ENCODE data around the gene MRC2.
A peak's percentile ranks its signal among the peaks of the same experiment; 100 is the strongest.
"Not testable (repeated sequence)": the region's sequence is repeated elsewhere in the genome, so short reads cannot be mapped to it uniquely, and the experiment has no call there.

MRC2 gene, protein sequence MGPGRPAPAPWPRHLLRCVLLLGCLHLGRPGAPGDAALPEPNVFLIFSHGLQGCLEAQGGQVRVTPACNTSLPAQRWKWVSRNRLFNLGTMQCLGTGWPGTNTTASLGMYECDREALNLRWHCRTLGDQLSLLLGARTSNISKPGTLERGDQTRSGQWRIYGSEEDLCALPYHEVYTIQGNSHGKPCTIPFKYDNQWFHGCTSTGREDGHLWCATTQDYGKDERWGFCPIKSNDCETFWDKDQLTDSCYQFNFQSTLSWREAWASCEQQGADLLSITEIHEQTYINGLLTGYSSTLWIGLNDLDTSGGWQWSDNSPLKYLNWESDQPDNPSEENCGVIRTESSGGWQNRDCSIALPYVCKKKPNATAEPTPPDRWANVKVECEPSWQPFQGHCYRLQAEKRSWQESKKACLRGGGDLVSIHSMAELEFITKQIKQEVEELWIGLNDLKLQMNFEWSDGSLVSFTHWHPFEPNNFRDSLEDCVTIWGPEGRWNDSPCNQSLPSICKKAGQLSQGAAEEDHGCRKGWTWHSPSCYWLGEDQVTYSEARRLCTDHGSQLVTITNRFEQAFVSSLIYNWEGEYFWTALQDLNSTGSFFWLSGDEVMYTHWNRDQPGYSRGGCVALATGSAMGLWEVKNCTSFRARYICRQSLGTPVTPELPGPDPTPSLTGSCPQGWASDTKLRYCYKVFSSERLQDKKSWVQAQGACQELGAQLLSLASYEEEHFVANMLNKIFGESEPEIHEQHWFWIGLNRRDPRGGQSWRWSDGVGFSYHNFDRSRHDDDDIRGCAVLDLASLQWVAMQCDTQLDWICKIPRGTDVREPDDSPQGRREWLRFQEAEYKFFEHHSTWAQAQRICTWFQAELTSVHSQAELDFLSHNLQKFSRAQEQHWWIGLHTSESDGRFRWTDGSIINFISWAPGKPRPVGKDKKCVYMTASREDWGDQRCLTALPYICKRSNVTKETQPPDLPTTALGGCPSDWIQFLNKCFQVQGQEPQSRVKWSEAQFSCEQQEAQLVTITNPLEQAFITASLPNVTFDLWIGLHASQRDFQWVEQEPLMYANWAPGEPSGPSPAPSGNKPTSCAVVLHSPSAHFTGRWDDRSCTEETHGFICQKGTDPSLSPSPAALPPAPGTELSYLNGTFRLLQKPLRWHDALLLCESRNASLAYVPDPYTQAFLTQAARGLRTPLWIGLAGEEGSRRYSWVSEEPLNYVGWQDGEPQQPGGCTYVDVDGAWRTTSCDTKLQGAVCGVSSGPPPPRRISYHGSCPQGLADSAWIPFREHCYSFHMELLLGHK (N-terminal part only)

DNA sequence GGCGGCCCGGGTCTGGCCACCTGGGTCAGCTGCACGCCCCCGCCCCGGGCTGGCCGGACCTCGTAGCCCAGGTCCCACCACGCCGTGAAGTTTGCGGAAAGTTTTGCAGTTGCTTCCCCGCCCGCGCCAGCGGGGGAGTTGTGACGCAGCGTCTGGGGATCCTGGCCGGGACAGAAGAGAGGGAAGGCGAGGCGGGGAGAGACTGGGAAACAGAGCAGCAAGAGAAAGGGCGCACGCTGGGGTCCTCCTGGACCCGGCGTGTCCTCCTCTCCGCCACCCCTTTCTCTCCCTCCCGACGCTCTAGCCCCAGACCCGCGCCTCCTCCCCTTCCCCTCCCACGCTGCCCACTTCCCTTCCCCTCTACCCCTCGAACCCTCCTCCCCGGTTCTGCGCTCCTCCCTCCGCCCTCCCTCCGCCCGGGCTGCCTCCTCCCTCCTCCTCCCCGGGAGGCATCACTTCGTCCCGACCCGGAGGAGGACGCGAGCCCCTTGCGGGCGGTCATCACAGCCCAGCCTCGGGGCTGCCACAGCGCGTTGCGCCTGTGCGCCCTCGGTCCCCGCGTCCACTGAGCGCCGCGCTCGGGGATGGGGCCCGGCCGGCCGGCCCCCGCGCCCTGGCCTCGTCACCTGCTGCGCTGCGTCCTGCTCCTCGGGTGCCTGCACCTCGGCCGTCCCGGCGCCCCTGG lies at the start of gene MRC2:
MRC2 (plus strand) TSS at position 452 of the 685 bp plus-strand sequence; CDS start at position 585, 133 bp downstream.
- DNase-seq (ENCODE audit: low read depth): peak; percentile 23

DNA sequence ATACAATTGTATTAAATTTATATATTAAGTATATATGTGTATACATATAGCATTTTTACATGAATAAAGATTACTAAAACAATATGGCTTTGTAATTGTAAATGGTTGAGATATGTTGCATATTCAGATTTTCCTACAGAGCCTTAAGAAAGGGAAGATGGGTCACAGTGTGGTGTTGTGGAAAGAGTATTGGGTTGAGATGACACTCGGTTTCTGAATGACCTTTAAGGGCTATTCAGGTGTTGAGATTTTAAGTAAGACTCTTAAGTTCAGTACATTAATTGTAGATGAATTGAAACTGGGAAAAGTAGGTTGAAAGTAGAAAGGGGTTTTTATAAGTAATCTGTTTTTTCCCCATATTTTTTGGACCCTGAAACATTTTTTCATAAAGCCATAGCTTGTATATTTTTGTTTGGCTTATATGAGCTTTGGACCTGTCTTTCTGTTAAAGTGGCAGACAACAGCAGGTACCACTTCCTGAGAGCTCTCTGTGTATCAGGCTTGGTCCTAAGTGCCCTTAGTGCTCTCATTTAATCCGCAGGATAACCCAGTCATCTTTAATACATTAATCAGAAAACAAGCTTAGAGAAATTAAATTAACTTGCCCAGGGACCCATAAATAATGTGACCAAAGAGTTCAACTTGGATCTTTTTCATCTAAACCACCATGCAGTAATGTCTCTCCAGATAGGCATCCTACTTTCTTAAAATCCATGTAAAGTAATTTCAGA lies 48.5 kb upstream of the MRC2 start:
- no peak for DNase-seq (ENCODE audit: low read depth)

DNA sequence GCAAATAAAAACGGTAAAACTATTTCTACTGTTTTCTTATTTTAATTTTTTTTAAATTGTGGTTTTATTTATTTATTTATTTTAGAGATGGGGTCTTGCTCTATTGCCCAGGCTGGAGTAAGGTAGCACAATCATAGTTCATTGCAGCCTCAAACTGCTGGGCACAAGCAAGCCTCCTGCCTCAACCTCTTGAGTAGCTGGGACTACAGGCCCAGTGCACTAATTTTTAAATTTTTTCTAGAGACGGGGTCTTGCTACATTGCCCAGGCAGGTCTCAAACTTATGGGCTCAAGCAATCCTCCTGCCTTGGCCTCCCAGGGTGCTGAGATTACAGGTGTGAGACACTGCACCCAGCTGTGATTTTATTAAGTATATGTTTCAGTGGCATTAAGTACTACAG lies 46.5 kb upstream of the MRC2 start:
- DNase-seq (ENCODE audit: low read depth): no peak

DNA sequence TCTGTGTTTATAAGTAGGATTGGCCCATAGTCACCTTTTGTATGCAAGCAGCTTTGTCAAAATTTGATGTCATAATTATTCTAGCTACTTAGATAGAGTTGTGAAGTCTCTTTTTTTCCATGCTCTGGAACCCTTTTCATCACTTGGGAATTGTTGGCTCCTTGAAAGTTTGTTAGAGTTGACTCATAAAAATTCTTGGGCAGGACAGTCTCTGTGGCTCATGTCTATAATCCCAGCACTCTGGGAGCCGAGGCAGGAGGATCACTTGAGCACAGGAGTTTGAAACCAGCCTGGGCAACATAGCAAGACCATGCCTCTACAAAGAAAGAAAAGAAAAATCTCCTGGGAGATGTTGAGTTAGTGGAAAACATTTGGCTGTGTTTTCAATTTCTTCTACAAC lies 45.7 kb upstream of the MRC2 start:
- DNase-seq (ENCODE audit: low read depth): no peak

DNA sequence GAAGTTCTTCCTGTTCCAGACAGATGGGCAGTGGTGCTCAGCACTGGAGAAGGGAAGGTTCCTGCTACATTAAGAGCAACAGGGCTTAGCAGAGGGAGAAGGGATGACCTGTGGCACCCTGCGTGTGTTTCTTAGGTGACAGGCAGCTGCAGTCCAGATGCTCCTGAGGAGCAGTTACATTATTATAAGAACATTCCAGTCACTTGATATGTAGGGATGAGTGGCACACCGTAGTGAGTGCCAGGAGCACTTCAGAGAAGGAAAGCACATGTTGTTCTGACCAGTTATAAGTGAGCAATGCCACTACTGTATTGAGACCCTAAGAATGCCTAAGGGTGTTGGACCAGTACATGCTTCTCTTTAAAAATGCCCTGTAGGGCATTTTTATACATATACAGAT lies 39.9 kb upstream of the MRC2 start:
- DNase-seq (ENCODE audit: low read depth): no peak

DNA sequence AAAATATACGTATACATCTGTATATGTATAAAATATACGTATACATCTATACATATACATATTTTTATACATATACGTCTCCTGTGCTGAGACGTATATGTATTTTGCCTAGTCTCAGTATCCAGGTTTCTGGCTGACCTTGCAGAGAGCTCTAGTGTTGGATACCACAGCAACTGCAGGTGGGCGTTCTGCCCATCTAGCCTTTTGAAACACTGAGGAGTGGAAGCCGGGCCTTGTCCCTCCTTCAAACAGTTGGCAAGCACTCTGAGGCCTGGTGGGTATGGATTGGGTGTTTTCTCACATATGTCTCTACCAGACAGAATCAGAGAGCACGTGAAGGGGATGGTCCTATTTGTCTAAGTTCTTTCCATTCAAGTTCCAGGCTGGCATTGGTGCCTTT lies 39.4 kb upstream of the MRC2 start:
- DNase-seq (ENCODE audit: low read depth): no peak

DNA sequence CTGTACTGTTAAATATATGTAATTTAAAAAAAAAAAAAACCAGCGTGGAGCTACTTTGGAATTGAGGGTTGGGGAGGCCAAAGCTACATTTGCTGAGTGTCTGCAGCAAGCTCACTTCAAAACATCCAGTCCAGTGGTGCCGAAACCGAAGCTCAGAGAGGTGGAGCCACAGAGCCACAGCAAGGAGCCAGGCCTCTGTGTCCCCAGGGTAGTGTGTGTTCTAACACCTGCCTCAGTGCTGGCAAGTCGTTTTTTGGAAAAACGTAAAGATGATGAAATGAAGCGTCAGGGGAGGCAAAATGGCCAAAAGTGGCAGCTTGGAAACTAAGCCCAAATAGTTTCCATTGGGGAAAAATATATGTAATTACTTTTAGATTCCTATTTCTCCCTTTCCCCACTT lies 36.1 kb upstream of the MRC2 start:
- no peak for DNase-seq (ENCODE audit: low read depth)

DNA sequence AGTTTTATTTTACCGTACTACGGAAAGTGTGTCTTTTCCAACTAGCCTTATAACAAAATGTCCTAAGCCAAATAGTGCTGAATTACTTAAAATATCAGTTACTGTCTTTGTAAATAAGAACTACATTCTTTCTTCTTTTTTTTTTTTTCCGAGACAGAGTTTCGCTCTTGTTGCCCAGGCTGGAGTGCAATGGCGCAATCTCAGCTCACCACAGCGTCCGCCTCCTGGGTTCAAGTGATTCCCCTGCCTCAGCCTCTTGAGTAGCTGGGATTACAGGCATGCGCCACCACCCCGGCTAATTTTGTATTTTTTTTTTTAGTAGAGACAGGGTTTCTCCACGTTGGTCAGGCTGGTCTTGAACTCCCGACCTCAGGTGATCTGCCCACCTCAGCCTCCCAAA lies 35.6 kb upstream of the MRC2 start:
- not testable (repeated sequence) for DNase-seq (ENCODE audit: low read depth)

DNA sequence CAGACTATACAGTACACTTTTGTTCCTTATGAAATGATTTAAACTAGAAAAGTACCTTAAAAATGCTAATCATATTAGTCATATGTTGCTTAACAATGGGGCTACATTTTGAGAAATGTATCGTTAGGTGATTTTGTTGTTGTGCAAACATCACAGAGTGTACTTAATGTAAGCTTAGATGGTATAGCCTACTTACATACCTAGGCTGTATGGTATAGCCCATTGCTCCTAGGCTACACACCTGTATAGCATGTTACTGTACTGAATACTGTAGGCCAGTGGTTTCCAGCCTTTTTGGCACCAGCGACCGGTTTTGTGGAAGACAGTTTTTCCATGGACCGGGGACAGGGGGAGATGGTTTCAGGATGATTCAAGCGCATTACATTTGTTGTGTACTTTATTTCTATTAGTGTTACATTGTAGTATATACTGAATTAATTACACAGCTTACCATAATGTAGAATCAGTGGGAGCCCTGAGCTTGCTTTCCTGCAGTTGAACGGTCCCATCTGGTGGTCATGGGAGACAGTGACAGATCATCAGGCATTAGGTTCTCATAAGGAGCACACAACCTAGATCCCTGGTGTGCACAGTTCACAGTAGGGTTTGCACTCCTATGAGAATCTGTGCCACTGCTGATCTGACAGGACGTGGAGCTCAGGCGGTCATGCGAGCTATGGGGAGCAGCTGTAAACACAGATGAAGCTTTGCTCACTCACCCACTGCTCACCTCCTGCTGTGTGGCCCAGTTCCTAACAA lies 35.0 kb upstream of the MRC2 start:
- DNase-seq (ENCODE audit: low read depth): no peak

DNA sequence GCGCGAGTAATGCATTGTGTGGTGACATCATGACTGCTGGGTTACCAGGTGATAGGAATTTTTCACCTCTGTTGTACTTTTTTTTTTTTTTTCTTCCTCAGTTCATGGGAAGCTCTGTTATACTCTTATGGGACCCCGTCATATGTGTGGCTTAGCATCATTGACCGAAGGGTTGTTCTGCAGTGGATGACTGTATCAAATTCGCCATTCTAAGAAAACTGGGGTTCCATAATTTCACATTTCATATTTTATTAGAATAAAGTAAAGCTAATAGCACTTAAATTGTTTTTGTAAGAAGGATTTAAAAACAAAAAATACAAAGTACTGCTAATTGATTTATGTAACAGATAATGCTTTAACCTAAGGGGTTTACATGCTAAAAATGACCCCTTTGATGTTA lies 32.0 kb upstream of the MRC2 start:
- DNase-seq (ENCODE audit: low read depth): no peak

DNA sequence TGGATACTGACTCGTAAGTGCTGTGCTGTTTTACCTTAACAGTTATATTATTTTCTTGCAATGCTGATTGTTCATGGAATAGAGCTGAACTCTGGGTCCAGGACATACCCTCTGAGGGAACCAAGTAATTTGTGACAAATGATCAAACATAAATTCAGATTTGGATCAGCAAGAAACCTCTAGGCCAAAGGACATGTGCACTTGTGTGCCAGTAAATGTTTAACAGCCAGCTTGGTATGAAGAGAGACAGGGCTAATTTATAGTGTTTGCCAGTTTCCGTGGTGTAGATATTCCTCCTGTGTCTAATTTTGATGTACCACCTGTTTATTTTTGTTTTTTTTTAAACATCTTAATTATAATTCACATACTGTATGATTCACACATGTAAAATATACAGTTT lies 30.8 kb upstream of the MRC2 start:
- no peak for DNase-seq (ENCODE audit: low read depth)

DNA sequence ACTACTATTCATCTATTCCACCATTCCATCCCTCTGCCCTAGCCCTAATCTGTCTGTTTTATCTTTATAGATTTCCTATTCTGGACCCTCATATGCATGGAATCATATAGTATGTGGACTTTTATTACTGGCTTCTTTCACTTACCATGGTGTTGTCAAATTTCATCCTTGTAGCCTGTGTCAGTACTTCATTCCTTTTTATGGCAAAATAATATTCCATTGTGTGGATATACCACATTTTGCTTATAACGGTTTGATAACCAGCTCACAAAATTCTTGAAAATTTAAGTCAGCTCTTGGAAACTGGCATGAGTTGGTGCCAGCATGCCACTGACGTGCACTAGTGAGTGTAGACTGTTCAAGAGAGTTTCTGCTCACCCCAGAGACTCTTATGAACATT lies 30.3 kb upstream of the MRC2 start:
- DNase-seq (ENCODE audit: low read depth): no peak

DNA sequence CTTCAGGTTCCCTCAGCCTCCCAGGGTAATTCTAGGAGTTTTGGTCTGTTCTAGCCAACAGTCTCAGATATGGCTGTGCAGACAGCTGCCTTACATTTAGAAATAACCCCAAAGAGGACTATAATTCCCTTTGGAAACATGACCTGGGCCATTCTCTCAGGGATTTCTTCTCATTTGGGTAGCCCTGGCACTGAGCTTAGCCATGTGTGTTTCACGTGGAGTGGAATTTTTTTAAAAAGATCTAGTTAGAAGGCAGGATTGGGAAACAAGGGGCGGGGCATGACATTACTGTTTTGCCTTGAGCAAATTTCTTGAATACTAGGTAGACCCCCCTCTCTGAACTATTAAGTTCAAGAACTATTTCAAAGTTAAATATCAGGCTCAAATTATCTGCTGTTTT lies 29.6 kb upstream of the MRC2 start:
- no peak for DNase-seq (ENCODE audit: low read depth)

DNA sequence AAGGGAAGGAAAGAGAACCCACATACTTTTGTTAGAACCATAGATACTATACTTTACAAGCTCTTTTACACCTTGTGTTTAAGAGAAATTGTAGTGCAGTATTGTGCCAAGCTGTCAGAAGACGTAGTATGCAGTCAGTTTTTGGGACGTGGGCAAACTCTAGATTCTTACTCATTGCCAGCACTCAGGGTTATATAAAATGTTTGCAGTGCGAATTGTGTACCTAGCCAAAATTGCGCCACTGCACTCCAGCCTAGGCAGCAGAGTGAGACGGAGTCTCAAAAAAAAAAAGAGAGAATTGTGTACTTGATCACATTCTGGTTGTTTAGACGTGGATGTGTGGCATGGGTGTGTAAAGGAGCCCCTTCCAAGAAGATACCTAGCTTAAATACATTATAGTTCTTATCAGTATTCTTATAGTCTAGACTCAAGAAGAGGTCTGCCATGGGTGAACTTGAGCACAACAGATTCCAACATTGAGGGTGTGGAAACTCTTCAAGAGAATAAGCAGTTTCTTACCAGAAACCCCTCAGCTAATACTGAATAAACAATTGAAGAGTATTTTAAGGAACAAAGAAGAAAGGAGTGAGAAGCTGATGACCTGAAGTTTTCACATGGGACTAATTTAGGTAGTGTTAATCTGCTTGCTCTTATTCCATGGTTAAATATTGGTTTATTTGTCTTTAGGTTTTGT lies 27.4 kb upstream of the MRC2 start:
- DNase-seq (ENCODE audit: low read depth): no peak

DNA sequence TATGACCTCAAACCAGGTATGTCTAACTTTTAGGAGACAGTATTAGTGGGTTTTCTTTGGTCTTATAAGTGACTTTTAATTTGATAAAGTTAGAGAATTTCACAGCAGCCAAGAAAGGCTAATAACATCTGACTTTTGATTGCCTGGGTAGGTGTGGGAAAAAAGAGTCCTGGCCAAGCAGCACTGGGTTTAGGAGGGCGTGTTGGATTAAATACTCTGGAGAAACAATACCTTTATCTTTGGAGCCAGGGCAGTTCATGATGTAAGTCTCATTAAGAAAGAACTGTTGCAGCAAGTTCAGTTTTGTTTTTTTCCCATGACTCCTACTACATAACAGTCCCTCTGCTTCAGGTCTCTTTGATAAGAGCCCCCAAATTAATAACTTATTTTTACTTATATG lies 26.7 kb upstream of the MRC2 start:
- no peak for DNase-seq (ENCODE audit: low read depth)

DNA sequence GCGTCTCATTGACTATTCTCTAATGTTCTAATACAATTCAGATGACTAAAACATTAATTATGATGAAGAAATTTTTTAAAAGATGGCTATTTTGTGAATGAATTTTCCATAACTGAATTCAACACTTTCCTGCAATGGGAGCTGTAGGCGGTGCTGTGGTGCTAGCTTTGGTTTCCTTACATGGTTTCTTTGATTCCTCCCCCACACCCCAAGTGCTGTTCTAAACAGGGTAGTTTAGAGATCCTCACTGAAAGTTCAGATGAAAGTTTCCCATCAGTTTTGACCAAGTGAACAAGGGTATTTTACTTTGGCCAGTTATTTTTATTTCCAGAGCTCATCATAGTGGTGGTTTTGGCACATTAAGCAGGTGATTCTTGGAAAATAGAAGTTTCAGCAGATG lies 26.0 kb upstream of the MRC2 start:
- no peak for DNase-seq (ENCODE audit: low read depth)

DNA sequence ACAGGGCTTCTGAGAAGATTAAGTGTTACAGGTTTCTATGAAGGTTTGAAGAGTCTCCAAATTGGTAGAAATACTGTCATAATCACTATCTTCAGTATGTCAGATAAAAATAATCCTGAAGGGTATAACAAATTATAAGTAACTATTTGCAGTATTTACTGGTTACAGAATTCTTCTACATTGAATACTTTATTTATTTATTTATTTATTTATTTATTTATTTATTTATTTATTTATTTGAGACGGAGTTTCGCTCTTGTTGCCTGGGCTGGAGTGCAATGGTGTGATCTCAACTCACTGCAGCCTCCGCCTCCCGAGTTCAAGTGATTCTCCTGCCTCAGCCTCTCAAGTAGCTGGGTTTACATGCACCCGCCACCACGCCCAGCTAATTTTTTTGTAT lies 23.7 kb upstream of the MRC2 start:
- DNase-seq (ENCODE audit: low read depth): not testable (repeated sequence)

DNA sequence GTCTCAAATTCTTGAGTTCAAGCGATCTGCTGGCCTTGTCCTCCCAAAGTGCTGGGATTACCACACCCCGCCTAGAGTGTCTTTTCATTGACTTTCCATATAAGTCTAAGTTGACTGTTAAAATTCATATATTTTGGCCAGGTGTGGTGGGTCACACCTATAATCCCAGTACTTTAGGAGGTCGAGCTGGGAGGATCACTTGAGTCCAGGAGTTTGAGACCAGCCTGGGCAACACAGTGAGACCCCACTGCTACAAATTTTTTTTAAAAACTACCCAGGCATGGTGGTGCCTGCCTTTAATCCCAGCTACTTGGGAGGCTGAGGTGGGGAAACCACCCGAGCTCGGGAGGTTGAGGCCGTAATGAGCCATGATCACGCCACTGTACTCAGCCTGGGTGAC lies 21.9 kb upstream of the MRC2 start:
- no peak for DNase-seq (ENCODE audit: low read depth)

DNA sequence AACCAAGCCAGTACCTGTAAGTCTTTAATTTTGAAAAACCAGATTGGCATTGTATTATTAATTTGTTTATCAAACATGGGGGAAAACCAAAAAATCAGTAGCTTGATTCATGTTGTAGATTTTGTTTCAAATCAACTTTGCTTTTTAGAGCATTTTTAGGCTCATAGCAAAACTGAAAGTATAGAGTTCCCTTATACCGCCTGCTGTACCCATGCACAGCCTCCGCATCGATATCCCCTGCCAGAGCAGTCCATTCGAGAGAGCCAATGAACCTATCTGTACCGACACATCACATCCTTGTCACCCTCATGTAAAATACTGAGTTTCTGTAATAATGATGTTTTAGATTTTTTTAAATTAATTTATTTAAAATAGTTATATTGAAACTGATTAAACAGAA lies 16.2 kb upstream of the MRC2 start:
- DNase-seq (ENCODE audit: low read depth): no peak

DNA sequence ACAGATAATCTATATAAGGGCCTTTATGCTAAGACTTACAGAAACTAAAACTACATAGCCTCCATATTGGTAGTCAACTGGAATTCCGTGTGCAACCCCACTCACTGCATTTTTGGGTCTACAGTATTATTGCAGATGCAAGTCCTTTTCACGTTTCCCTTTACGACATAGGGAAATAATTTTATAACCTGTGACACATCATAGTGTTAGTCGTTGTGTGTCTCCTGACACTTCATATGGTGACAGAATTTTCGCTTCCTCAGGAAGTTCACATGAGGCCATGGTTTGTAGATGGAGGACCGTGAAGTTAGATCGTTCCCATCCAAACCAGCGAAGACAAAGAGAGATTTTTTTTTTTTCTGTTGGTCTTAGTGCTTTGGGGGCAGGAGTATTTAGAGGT lies 15.7 kb upstream of the MRC2 start:
- no peak for DNase-seq (ENCODE audit: low read depth)
